NT2/D1 (cell line): ENCODE measurements around the gene SHC3.

Experiments
- DNase-seq: peaks from one replicate; pipeline ENCODE4 v3.0.0-alpha.2; 2011; ENCODE audit warnings: low read depth, low spot score
- H3K27me3 ChIP-seq: 2 replicates; pipeline ENCODE4 v1.6.0; 2011; ENCODE audit warnings: mild to moderate bottlenecking; ENCODE audit not compliant: insufficient read length, insufficient read depth
- H3K36me3 ChIP-seq: 2 replicates; pipeline ENCODE4 v1.6.1; 2011; ENCODE audit warnings: mild to moderate bottlenecking, low read length, mixed read lengths; ENCODE audit not compliant: insufficient read depth, insufficient read length
- H3K4me1 ChIP-seq: 2 replicates; pipeline ENCODE4 v1.5.1; 2011; ENCODE audit not compliant: insufficient read depth, insufficient read length
- H3K4me3 ChIP-seq: 2 replicates; pipeline ENCODE4 v1.5.1; 2011; ENCODE audit warnings: low read depth; ENCODE audit not compliant: insufficient read length
- H3K9ac ChIP-seq: 2 replicates; pipeline ENCODE4 v1.6.0; 2011; ENCODE audit warnings: low read depth; ENCODE audit not compliant: insufficient read length
- H3K9me3 ChIP-seq: 2 replicates; pipeline ENCODE4 v1.5.1; 2011; ENCODE audit warnings: mild to moderate bottlenecking, low read length; ENCODE audit not compliant: insufficient read depth
- SUZ12 ChIP-seq: IDR thresholded peaks from 2 replicates; pipeline ENCODE4 v1.6.1; 2011; ENCODE audit not compliant: insufficient read length, insufficient read depth; ENCODE audit errors: extremely low read depth
- YY1 ChIP-seq: IDR thresholded peaks from 2 replicates; pipeline ENCODE4 v1.6.1; 2011; ENCODE audit not compliant: insufficient read length, insufficient read depth
- ZNF274 ChIP-seq: IDR thresholded peaks from 2 replicates; pipeline ENCODE4 v1.6.1; 2011; ENCODE audit warnings: mild to moderate bottlenecking, low read depth, low read length

Gene SHC3

GRCh38 chr9:89106224-89106851 is 72.3 kb downstream of the SHC3 start:
- Histone ChIP-seq H3K36me3 (peaks cover 4% of the 10 kb centered on the region), H3K9me3 (peaks cover 24% of the 10 kb centered on the region), H3K4me1 (no peaks in the 10 kb centered on the region), H3K4me3 (no peak overlapping the region), H3K27me3 (no peaks in the 10 kb centered on the region), H3K9ac (no peak overlapping the region)
- DNase-seq = no peak
- TF ChIP-seq YY1 = no peak
- no peak for TF ChIP-seq SUZ12
- no peak for TF ChIP-seq ZNF274

GRCh38 chr9:89104821-89105220 is 73.8 kb downstream of the SHC3 start:
- H3K36me3 ChIP-seq = peaks cover 4% of the 10 kb centered on the region
- H3K4me3 ChIP-seq = no peak overlapping the region
- no peak overlapping the region for H3K9ac ChIP-seq
- H3K9me3 ChIP-seq = peaks cover 9% of the 10 kb centered on the region; the same call in 1 of the 2 replicates
- TF ChIP-seq SUZ12 (no peak), ZNF274 (no peak)
- DNase-seq = no peak
- H3K27me3 ChIP-seq = no peaks in the 10 kb centered on the region
- no peaks in the 10 kb centered on the region for H3K4me1 ChIP-seq

GRCh38 chr9:89097219-89097618 is 81.4 kb downstream of the SHC3 start:
- DNase-seq = no peak
- Histone ChIP-seq H3K9me3 (no peaks in the 10 kb centered on the region), H3K9ac (no peak overlapping the region), H3K27me3 (no peaks in the 10 kb centered on the region), H3K4me3 (no peak overlapping the region), H3K4me1 (no peaks in the 10 kb centered on the region), H3K36me3 (no peaks in the 10 kb centered on the region)
- TF ChIP-seq YY1 = no peak
- no peak for TF ChIP-seq SUZ12
- TF ChIP-seq ZNF274 = no peak

- DNase-seq = no peak
- H3K4me3 ChIP-seq = no peak overlapping the region
- no peak overlapping the region for H3K9ac ChIP-seq
- H3K4me1 ChIP-seq = no peaks in the 10 kb centered on the region
- no peaks in the 10 kb centered on the region for H3K27me3 ChIP-seq
- H3K36me3 ChIP-seq = no peaks in the 10 kb centered on the region
- TF ChIP-seq YY1 = no peak
- no peak for TF ChIP-seq SUZ12
- TF ChIP-seq ZNF274 = no peak
- no peaks in the 10 kb centered on the region for H3K9me3 ChIP-seq
Observed at GRCh38 chr9:89096807-89097206, 81.8 kb downstream of the SHC3 start.

- Histone ChIP-seq H3K4me3 (no peak overlapping the region), H3K4me1 (no peaks in the 10 kb centered on the region), H3K9me3 (no peaks in the 10 kb centered on the region), H3K9ac (no peak overlapping the region), H3K36me3 (no peaks in the 10 kb centered on the region), H3K27me3 (no peaks in the 10 kb centered on the region)
- no peak for DNase-seq
- TF ChIP-seq ZNF274 = no peak
- no peak for TF ChIP-seq YY1
- TF ChIP-seq SUZ12 = no peak
Observed at GRCh38 chr9:89095761-89096528, 82.7 kb downstream of the SHC3 start.

GRCh38 chr9:89093201-89093975 is 85.2 kb downstream of the SHC3 start:
- Histone ChIP-seq H3K9ac (no peak overlapping the region), H3K4me3 (no peak overlapping the region), H3K9me3 (no peaks in the 10 kb centered on the region), H3K4me1 (no peaks in the 10 kb centered on the region), H3K27me3 (no peaks in the 10 kb centered on the region), H3K36me3 (no peaks in the 10 kb centered on the region)
- no peak for DNase-seq
- TF ChIP-seq YY1 = no peak

- Histone ChIP-seq H3K4me1 (no peaks in the 10 kb centered on the region), H3K9ac (no peak overlapping the region), H3K36me3 (no peaks in the 10 kb centered on the region), H3K9me3 (no peaks in the 10 kb centered on the region), H3K27me3 (no peaks in the 10 kb centered on the region), H3K4me3 (no peak overlapping the region)
- no peak for DNase-seq
- TF ChIP-seq ZNF274 (no peak), SUZ12 (no peak), YY1 (no peak)
Observed at GRCh38 chr9:89089176-89089575, 89.4 kb downstream of the SHC3 start.
